Astrocyte of the cerebellum (primary cell): ENCODE data around the gene ABCC11.

ENCODE experiments used
- DNase-seq: peaks from one replicate; pipeline ENCODE4 v3.0.0-alpha.2; 2011; ENCODE audit warnings: low read depth
- H3K4me3 ChIP-seq: 2 replicates; pipeline ENCODE4 v1.5.1; 2011; ENCODE audit warnings: mild to moderate bottlenecking, low read depth, low read length, moderate library complexity
- in situ Hi-C: cut with HindIII; loops from 2 replicates; pipeline ENCODE4 v1.10.0; 2017; ENCODE audit warnings: low sequenced_read_pairs
- TF ChIP-seq, protein P1 (sequence below): IDR thresholded peaks from 2 replicates; pipeline ENCODE4 v1.5.1; 2012; ENCODE audit warnings: low read length, low read depth, moderate library complexity, mild to moderate bottlenecking; ENCODE audit errors: missing control alignments

ABCC11 gene

DNA sequence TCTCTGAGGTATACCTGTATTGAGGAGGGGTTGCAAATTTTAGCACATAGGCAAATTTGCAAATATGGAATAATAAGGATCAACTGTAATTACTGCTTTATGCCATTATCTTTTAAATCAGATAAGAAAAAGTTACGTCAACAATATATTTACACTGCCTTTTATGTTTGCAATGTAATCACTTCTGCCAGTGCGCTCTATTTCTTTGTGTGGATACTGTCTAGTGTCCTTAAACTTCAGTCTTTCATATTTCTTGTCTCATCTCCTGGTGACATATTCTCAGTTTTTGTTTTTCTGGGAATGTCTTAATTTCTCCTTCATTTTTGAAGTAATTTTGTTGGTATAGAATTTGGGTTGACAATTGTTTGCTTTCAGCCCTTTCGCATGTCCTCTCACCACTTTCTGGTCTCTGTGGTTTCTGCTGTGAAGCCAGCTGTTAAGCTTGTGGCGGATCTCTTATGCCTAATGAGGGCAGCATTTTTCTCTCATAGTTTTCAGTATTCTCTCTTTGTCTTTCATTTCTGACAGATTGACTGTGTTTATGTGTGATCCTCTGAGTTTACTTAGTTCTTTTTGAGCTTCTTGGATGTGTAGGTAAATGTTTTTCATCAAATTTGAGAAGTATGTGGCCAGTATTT, 37.6 kb upstream of the ABCC11 start:
- in situ Hi-C loops = no loop called here
- TF ChIP-seq, protein P1, sequence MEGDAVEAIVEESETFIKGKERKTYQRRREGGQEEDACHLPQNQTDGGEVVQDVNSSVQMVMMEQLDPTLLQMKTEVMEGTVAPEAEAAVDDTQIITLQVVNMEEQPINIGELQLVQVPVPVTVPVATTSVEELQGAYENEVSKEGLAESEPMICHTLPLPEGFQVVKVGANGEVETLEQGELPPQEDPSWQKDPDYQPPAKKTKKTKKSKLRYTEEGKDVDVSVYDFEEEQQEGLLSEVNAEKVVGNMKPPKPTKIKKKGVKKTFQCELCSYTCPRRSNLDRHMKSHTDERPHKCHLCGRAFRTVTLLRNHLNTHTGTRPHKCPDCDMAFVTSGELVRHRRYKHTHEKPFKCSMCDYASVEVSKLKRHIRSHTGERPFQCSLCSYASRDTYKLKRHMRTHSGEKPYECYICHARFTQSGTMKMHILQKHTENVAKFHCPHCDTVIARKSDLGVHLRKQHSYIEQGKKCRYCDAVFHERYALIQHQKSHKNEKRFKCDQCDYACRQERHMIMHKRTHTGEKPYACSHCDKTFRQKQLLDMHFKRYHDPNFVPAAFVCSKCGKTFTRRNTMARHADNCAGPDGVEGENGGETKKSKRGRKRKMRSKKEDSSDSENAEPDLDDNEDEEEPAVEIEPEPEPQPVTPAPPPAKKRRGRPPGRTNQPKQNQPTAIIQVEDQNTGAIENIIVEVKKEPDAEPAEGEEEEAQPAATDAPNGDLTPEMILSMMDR = no peak
- DNase-seq = no peak
- H3K4me3 ChIP-seq = no peak overlapping the region

DNA sequence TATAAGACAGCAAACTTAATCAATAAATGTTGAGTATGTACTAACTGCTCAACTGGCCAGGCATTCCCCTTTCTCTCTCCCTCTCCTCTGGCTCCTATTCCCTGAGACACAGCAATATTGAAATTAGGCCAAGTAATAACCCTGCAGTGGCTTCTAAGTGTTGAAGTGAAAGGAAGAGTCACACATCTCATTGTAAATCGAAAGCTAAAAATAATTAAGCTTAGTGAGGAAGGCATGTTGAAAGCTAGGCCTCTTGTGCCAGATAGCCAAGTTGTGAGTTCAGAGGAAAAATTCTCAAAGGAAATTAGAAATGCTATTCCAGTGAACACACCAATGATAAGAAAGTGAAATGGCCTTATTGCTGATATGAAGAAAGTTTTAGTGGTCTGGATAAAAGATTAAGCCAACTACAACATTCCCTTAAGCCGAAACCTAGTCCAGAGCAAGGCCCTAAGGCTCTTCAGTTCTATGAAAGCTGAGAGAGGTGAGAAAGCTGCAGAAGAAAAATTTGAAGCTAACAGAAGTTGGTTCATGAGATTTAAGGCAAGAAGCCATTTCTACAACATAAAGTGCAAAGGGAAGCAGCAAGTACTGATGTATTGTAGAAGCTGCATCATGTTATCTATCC, 35.4 kb upstream of the ABCC11 start:
- DNase-seq = no peak
- no peak overlapping the region for H3K4me3 ChIP-seq
- in situ Hi-C loops = no loop called here
- TF ChIP-seq, protein P1 = no peak

DNA sequence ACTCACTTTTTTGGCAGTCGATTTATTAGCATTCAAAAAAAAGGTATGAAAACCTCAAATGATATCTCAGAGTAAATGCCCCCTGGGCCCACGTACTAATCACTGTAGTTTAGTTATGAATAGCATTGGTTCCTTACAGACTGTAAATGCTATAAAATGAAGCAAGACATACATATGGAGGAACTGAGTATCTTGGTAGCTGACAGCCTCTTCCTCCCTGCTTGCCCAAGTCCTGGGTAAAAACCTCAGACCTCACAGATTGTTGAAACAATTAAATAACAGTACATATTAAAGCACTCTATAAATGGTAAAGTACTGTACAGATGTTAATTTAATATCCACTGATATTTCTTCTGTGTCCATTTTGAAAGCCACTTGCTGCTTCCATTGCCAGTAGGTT, 33.2 kb upstream of the ABCC11 start:
- in situ Hi-C loops = no loop called here
- DNase-seq = no peak
- TF ChIP-seq, protein P1 = no peak
- H3K4me3 ChIP-seq = no peak overlapping the region

DNA sequence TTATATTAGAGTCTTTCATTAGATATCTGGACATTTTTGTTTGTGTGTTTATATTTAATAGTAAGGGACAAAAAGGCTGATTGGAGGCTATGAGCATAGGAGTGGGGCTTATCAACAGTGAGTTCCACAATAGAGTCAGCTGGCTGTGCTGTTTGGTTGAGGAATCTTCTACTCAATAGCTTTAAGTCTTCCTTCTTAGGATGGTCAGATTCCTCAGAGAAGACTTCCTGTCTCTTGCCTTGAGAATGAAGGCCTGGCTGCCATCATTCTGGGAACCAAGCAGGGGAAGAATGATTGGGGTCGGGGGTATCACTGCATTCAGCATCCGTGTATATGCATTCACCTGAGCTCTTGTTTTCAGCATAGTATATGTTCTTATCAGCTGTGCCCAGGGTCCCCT, 31.9 kb upstream of the ABCC11 start:
- DNase-seq = no peak
- in situ Hi-C loops = no loop called here
- TF ChIP-seq, protein P1 = no peak
- H3K4me3 ChIP-seq = no peak overlapping the region

DNA sequence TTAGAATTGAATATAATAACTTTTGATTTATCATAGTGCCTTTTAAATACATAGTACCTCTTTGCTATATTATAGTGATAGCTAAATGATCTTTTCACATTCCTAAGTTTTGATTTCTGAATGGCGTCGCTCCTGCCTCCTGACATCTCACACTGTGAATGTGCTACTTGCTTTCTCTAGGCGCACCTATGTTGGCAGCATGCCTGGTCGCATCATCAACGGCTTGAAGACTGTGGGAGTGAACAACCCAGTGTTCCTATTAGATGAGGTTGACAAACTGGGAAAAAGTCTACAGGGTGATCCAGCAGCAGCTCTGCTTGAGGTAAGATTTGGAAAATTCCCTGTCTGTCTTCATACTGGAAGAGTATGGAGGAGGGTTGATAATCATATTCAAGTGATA, 29.8 kb upstream of the ABCC11 start:
- in situ Hi-C loops = no loop called here
- TF ChIP-seq, protein P1 = no peak
- no peak for DNase-seq
- no peak overlapping the region for H3K4me3 ChIP-seq

DNA sequence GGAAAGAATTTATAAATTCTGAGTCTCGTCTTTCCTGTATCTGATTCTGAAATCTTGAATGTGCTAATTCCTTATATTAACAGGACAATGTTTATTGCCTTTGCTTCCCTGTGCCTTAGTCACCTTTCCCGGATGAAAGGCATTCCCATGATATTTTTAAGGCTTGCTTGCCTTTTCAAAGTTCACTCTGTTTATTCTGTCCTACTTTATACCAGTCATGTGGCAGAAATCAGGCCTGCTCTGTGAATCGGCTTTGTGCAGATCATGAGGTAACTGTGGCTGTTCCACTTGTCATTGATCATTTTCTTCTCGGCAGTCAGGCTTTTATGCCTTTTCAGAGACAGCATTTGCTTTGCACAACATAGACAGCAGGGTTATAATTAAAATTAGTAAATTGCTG, 28.8 kb upstream of the ABCC11 start:
- in situ Hi-C loops = no loop called here
- DNase-seq = no peak
- TF ChIP-seq, protein P1 = no peak
- H3K4me3 ChIP-seq = no peak overlapping the region
